Neural progenitor cell (in vitro differentiated cells): ENCODE measurements around the gene BOC. TPM values are rescaled to one million over a fixed set of nuclear protein-coding genes. Genes with fewer than 3 reads are reported as not detected.

Experiments
- DNase-seq: peaks from one replicate; pipeline ENCODE4 v3.0.0-alpha.2; 2016; ENCODE audit warnings: low spot score
- H2AFZ ChIP-seq: fragments of 200-600 bp; sonication (generic); replicated peaks from 2 replicates; pipeline ENCODE4 v1.6.1; 2016; ENCODE audit warnings: antibody characterized with exemption
- H3F3A ChIP-seq: fragments of 200-600 bp; sonication (generic); 2 replicates; pipeline ENCODE4 v1.6.1; 2016; ENCODE audit warnings: antibody characterized with exemption, low read depth
- H3K27ac ChIP-seq: fragments of 200-600 bp; sonication (generic); 2 replicates; pipeline ENCODE4 v1.5.1; 2016; ENCODE audit warnings: mild to moderate bottlenecking
- H3K27me3 ChIP-seq: fragments of 200-600 bp; sonication (generic); 2 replicates; pipeline ENCODE4 v1.6.1; 2016; ENCODE audit warnings: mild to moderate bottlenecking, moderate library complexity
- H3K36me3 ChIP-seq: fragments of 200-600 bp; sonication (generic); 2 replicates; pipeline ENCODE4 v1.5.1; 2016
- H3K4me1 ChIP-seq: fragments of 200-600 bp; sonication (generic); 2 replicates; pipeline ENCODE4 v1.6.1; 2016; ENCODE audit warnings: mixed run types
- H3K4me2 ChIP-seq: fragments of 200-600 bp; sonication (generic); 2 replicates; pipeline ENCODE4 v1.6.1; 2016
- H3K4me3 ChIP-seq: fragments of 200-600 bp; sonication (generic); 2 replicates; pipeline ENCODE4 v1.5.1; 2016
- H3K79me2 ChIP-seq: fragments of 200-600 bp; sonication (generic); 2 replicates; pipeline ENCODE4 v1.6.1; 2016; ENCODE audit warnings: low read depth
- H3K9ac ChIP-seq: fragments of 200-600 bp; sonication (generic); 2 replicates; pipeline ENCODE4 v1.6.1; 2016
- H3K9me3 ChIP-seq: fragments of 200-600 bp; sonication (generic); 2 replicates; pipeline ENCODE4 v1.5.1; 2016; ENCODE audit warnings: low read depth
- H4K20me1 ChIP-seq: fragments of 200-600 bp; sonication (generic); 2 replicates; pipeline ENCODE4 v1.6.1; 2016; ENCODE audit warnings: low read depth
- H3K27ac Mint-ChIP-seq: 3 replicates; pipeline ENCODE4 v1.8.0; 2021; ENCODE audit warnings: mixed read lengths
- H3K27me3 Mint-ChIP-seq: 2 replicates; pipeline ENCODE4 v1.8.0; 2022; ENCODE audit warnings: low read depth, mild to moderate bottlenecking, inconsistent platforms, moderate library complexity, mixed read lengths; ENCODE audit not compliant: insufficient read depth
- H3K36me3 Mint-ChIP-seq: 3 replicates; pipeline ENCODE4 v1.8.0; 2021; ENCODE audit warnings: mixed read lengths
- H3K4me1 Mint-ChIP-seq: 3 replicates; pipeline ENCODE4 v1.8.0; 2021; ENCODE audit warnings: mixed read lengths
- H3K4me3 Mint-ChIP-seq: 3 replicates; pipeline ENCODE4 v1.8.0; 2021; ENCODE audit warnings: mild to moderate bottlenecking, moderate library complexity, mixed read lengths
- H3K9me3 Mint-ChIP-seq: 3 replicates; pipeline ENCODE4 v1.8.0; 2020; ENCODE audit warnings: mixed read lengths
- EZH2 ChIP-seq: fragments of 200-600 bp; sonication (generic); IDR thresholded peaks from 2 replicates; pipeline ENCODE4 v1.6.1; 2017; ENCODE audit warnings: antibody characterized with exemption, mild to moderate bottlenecking, moderate library complexity
- EZH2phosphoT487 ChIP-seq: fragments of 200-600 bp; sonication (generic); IDR thresholded peaks from 2 replicates; pipeline ENCODE4 v1.6.1; 2017; ENCODE audit warnings: antibody characterized with exemption
- total RNA-seq: library from RNA; depleted of rRNA; stranded (reverse); fragments of >200 nt; gene quantifications from 2 replicates; pipeline ENCODE4 v1.2.3, GENCODE V29; 2015; ENCODE audit warnings: low replicate concordance
- TF ChIP-seq, protein P1 (sequence below): fragments of 200-600 bp; sonication (generic); IDR thresholded peaks from 2 replicates; pipeline ENCODE4 v1.5.1; 2017; ENCODE audit warnings: antibody characterized with exemption, mild to moderate bottlenecking

Gene BOC
- total RNA-seq, 1 donor from 2014 or later, result 35.2 TPM

DNA sequence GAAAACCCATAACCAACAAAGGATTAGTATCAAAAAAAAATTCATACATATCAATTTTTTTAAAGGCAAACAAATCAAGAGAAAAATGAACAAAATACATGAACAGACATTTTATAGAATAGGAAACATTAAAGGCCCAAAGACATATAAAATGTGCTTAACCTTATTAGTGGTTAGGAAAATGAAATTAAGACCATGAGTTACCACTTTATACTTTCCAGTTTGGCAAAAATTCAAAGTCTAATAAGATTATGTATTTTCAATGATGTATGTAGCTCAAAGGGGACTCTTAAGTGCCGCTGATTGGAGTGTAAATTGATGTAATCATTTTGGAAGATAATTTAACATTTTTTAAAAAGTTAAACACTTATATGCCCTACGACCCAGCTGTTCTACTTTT, 89.2 kb downstream of the BOC start:
- H3K4me3 Mint-ChIP-seq, result no peak overlapping the region
- Histone ChIP-seq H3K4me2 (no peak overlapping the region), H3K4me1 (peaks cover 8% of the 10 kb centered on the region), H4K20me1 (no peaks in the 10 kb centered on the region), H3K9me3 (no peaks in the 10 kb centered on the region), H3K27ac (no peak overlapping the region), H3K36me3 (no peaks in the 10 kb centered on the region), H3K4me3 (no peak overlapping the region), H3K27me3 (no peaks in the 10 kb centered on the region), H2AFZ (no peak overlapping the region), H3K9ac (no peak overlapping the region), H3K79me2 (no peaks in the 10 kb centered on the region), H3F3A (no peaks in the 10 kb centered on the region)
- no peak for DNase-seq
- H3K27me3 Mint-ChIP-seq, result no peaks in the 10 kb centered on the region
- no peaks in the 10 kb centered on the region for H3K9me3 Mint-ChIP-seq
- TF ChIP-seq EZH2phosphoT487 (no peak), EZH2 (no peak)
- TF ChIP-seq, protein P1, sequence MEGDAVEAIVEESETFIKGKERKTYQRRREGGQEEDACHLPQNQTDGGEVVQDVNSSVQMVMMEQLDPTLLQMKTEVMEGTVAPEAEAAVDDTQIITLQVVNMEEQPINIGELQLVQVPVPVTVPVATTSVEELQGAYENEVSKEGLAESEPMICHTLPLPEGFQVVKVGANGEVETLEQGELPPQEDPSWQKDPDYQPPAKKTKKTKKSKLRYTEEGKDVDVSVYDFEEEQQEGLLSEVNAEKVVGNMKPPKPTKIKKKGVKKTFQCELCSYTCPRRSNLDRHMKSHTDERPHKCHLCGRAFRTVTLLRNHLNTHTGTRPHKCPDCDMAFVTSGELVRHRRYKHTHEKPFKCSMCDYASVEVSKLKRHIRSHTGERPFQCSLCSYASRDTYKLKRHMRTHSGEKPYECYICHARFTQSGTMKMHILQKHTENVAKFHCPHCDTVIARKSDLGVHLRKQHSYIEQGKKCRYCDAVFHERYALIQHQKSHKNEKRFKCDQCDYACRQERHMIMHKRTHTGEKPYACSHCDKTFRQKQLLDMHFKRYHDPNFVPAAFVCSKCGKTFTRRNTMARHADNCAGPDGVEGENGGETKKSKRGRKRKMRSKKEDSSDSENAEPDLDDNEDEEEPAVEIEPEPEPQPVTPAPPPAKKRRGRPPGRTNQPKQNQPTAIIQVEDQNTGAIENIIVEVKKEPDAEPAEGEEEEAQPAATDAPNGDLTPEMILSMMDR, result no peak
- peaks cover 17% of the 10 kb centered on the region for H3K4me1 Mint-ChIP-seq
- H3K36me3 Mint-ChIP-seq, result peaks cover 4% of the 10 kb centered on the region
- H3K27ac Mint-ChIP-seq, result no peak overlapping the region

DNA sequence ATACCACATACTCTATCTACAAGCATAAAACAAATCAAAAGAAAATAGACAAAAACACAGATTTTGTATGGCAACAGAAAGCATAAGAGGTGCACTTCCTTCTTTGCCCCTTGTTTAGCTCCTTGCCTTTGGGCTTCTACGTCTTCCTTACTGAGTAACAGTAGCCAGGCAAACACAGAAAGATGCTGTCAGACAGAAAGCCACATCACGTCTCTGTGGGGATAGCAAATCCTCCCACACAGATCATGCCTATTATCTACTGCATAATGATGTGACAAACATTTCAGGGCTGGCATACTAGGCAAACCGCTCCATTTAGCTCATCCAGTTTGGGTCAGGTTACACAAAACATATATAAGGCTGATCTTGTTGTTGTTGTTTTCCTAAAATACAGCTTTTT, 92.7 kb downstream of the BOC start:
- no peak overlapping the region for H3K4me3 Mint-ChIP-seq

DNA sequence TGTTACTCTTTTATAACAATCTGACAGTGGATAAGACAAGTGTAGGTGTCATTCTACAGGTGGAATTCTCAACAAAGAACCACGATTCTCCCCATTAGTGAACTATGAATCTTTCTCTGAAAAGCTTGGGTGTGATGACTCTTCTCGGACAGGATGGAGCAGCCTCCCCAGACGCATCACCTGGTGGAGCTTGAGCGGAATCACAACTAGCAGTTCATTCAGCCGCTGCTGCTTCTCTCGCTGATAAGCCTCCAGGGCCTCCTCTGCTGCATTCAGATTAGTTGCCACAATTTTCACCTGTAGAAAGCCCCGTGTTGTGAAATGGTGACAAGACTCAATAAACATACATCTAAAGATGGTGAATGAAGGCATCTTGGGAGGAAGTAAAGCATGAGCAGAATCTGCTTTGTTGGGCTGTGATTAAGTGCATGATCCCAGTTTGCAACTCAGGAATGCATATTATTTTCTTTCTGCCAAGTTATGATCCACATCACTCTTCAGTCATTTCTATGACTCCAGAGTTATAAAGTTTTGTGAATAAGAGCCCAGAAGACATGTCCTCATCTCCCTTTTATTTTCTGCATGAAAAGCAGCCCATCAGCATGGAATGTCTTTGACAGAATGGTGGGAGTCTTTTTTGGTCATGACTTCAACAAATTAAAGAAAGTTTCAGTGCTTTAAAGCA, 93.6 kb downstream of the BOC start:
- Histone ChIP-seq H3K4me2 (no peak overlapping the region), H3K9ac (no peak overlapping the region), H3F3A (no peaks in the 10 kb centered on the region), H3K36me3 (no peaks in the 10 kb centered on the region), H3K4me1 (no peaks in the 10 kb centered on the region), H4K20me1 (no peaks in the 10 kb centered on the region), H3K4me3 (no peak overlapping the region), H3K27ac (no peak overlapping the region), H2AFZ (no peak overlapping the region), H3K27me3 (no peaks in the 10 kb centered on the region), H3K79me2 (no peaks in the 10 kb centered on the region), H3K9me3 (no peaks in the 10 kb centered on the region)
- Mint-ChIP-seq H3K27ac (no peak overlapping the region), H3K36me3 (peaks cover 10% of the 10 kb centered on the region), H3K4me1 (peaks cover 7% of the 10 kb centered on the region), H3K9me3 (no peaks in the 10 kb centered on the region), H3K27me3 (no peaks in the 10 kb centered on the region), H3K4me3 (no peak overlapping the region)
- TF ChIP-seq EZH2phosphoT487 (no peak), EZH2 (no peak)
- TF ChIP-seq, protein P1, result peak; percentile 34
- DNase-seq, result peak; percentile 61

More for the DNA sequence above, 92.7 kb downstream of the BOC start:
- TF ChIP-seq EZH2, result no peak
- TF ChIP-seq EZH2phosphoT487, result no peak
- TF ChIP-seq, protein P1, result no peak
- Histone ChIP-seq H4K20me1 (no peaks in the 10 kb centered on the region), H3K4me2 (no peak overlapping the region), H3K27me3 (no peaks in the 10 kb centered on the region), H3K9ac (no peak overlapping the region), H3K79me2 (no peaks in the 10 kb centered on the region), H2AFZ (peak overlapping the region; percentile 20), H3F3A (no peaks in the 10 kb centered on the region), H3K4me1 (no peaks in the 10 kb centered on the region), H3K36me3 (no peaks in the 10 kb centered on the region), H3K4me3 (no peak overlapping the region), H3K9me3 (no peaks in the 10 kb centered on the region), H3K27ac (no peak overlapping the region)
- Mint-ChIP-seq H3K4me1 (peaks cover 7% of the 10 kb centered on the region), H3K36me3 (peaks cover 10% of the 10 kb centered on the region), H3K27ac (no peak overlapping the region), H3K9me3 (no peaks in the 10 kb centered on the region), H3K27me3 (no peaks in the 10 kb centered on the region)
- no peak for DNase-seq
